Astrocyte (in vitro differentiated cells and primary cell): ENCODE measurements around the gene TACR2. TPM values are rescaled to one million over a fixed set of nuclear protein-coding genes. Genes with fewer than 3 reads are reported as not detected.

ENCODE experiments used
- DNase-seq: peaks from one replicate; pipeline ENCODE4 v3.0.0-alpha.2; 2010; ENCODE audit warnings: low read depth
- FAIRE-seq: peaks from 2 replicates; lab custom pipeline; 2011; peaks lifted over from hg19 to GRCh38; lab: Jason Lieb, UNC
- H2AFZ ChIP-seq: 2 replicates; pipeline ENCODE4 v1.6.0; 2012; ENCODE audit warnings: low read depth, low read length, inconsistent platforms
- H3K27ac ChIP-seq: 2 replicates; pipeline ENCODE4 v1.5.1; 2011; ENCODE audit warnings: low read depth, low read length, inconsistent platforms
- H3K27me3 ChIP-seq: 2 replicates; pipeline ENCODE4 v1.6.0; 2011; ENCODE audit warnings: low read length, inconsistent platforms; ENCODE audit not compliant: insufficient read depth
- H3K36me3 ChIP-seq: 2 replicates; pipeline ENCODE4 v1.5.1; 2011; ENCODE audit warnings: low read length, inconsistent platforms; ENCODE audit not compliant: insufficient read depth
- H3K4me1 ChIP-seq: 2 replicates; pipeline ENCODE4 v1.5.1; 2011; ENCODE audit warnings: low read length, inconsistent platforms; ENCODE audit not compliant: insufficient read depth
- H3K4me2 ChIP-seq: 2 replicates; pipeline ENCODE4 v1.6.0; 2012; ENCODE audit warnings: low read length, inconsistent platforms
- H3K4me3 ChIP-seq: 2 replicates; pipeline ENCODE4 v1.5.1; 2011; ENCODE audit warnings: low read depth, mild to moderate bottlenecking, low read length, inconsistent platforms; ENCODE audit not compliant: insufficient read depth
- H3K79me2 ChIP-seq: 2 replicates; pipeline ENCODE4 v1.6.0; 2012; ENCODE audit warnings: mild to moderate bottlenecking, low read length, inconsistent platforms; ENCODE audit not compliant: insufficient read depth
- H3K9ac ChIP-seq: 2 replicates; pipeline ENCODE4 v1.6.0; 2012; ENCODE audit warnings: mild to moderate bottlenecking, low read length, inconsistent platforms
- H3K9me3 ChIP-seq: 2 replicates; pipeline ENCODE4 v1.5.1; 2012; ENCODE audit warnings: low read depth, mild to moderate bottlenecking, low read length, inconsistent platforms; ENCODE audit not compliant: insufficient read depth
- H4K20me1 ChIP-seq: 2 replicates; pipeline ENCODE4 v1.6.0; 2012; ENCODE audit warnings: low read length, inconsistent platforms; ENCODE audit not compliant: insufficient read depth
- H3K27ac Mint-ChIP-seq: one replicate; pipeline ENCODE4 v1.8.0; 2021; ENCODE audit warnings: mild to moderate bottlenecking, mixed read lengths; ENCODE audit not compliant: unreplicated experiment
- H3K27me3 Mint-ChIP-seq: one replicate; pipeline ENCODE4 v1.8.0; 2021; ENCODE audit warnings: low read depth, mixed read lengths; ENCODE audit not compliant: unreplicated experiment
- H3K36me3 Mint-ChIP-seq: one replicate; pipeline ENCODE4 v1.8.0; 2021; ENCODE audit warnings: low read depth, mixed read lengths; ENCODE audit not compliant: unreplicated experiment
- H3K4me1 Mint-ChIP-seq: one replicate; pipeline ENCODE4 v1.8.0; 2021; ENCODE audit warnings: low read depth, mixed read lengths; ENCODE audit not compliant: unreplicated experiment
- H3K4me3 Mint-ChIP-seq: one replicate; pipeline ENCODE4 v1.8.0; 2021; ENCODE audit warnings: mild to moderate bottlenecking, moderate library complexity, mixed read lengths; ENCODE audit not compliant: unreplicated experiment
- H3K9me3 Mint-ChIP-seq: one replicate; pipeline ENCODE4 v1.8.0; 2021; ENCODE audit warnings: mild to moderate bottlenecking, mixed read lengths; ENCODE audit not compliant: unreplicated experiment
- CTCF ChIP-seq: IDR thresholded peaks from 2 replicates; pipeline ENCODE4 v1.5.1; 2011; ENCODE audit warnings: low read depth, mild to moderate bottlenecking, inconsistent platforms, low read length, moderate library complexity; ENCODE audit not compliant: insufficient read depth
- EZH2 ChIP-seq: IDR thresholded peaks from 2 replicates; pipeline ENCODE4 v1.6.1; 2012; ENCODE audit warnings: mild to moderate bottlenecking, low read length, inconsistent platforms; ENCODE audit not compliant: insufficient read depth
- total RNA-seq: library from RNA; stranded (reverse); gene quantifications from 2 replicates; pipeline ENCODE4 v1.2.1, GENCODE V29; 2021

The TACR2 gene
- total RNA-seq, 1 donor from 2014 or later: not detected

- Mint-ChIP-seq H3K27ac (peak overlapping the region; percentile 78), H3K36me3 (no peaks in the 10 kb centered on the region), H3K4me3 (no peak overlapping the region), H3K9me3 (no peaks in the 10 kb centered on the region), H3K4me1 (peaks cover 26% of the 10 kb centered on the region), H3K27me3 (no peaks in the 10 kb centered on the region)
- no peak overlapping the region for H3K4me2 ChIP-seq
- no peak overlapping the region for H3K4me3 ChIP-seq
- H3K27ac ChIP-seq: no peak overlapping the region
- FAIRE-seq (no peak), DNase-seq (no peak)
- H3K27me3 ChIP-seq: no peaks in the 10 kb centered on the region
- no peaks in the 10 kb centered on the region for H3K79me2 ChIP-seq
- no peaks in the 10 kb centered on the region for H3K36me3 ChIP-seq
- no peaks in the 10 kb centered on the region for H3K4me1 ChIP-seq
- H4K20me1 ChIP-seq: no peaks in the 10 kb centered on the region
- H3K9me3 ChIP-seq: no peaks in the 10 kb centered on the region
- no peak overlapping the region for H3K9ac ChIP-seq
- H2AFZ ChIP-seq: no peak overlapping the region
- TF ChIP-seq CTCF (no peak), EZH2 (no peak)
Observed at GRCh38 chr10:69458430-69459100, 41.8 kb upstream of the TACR2 start.

DNA sequence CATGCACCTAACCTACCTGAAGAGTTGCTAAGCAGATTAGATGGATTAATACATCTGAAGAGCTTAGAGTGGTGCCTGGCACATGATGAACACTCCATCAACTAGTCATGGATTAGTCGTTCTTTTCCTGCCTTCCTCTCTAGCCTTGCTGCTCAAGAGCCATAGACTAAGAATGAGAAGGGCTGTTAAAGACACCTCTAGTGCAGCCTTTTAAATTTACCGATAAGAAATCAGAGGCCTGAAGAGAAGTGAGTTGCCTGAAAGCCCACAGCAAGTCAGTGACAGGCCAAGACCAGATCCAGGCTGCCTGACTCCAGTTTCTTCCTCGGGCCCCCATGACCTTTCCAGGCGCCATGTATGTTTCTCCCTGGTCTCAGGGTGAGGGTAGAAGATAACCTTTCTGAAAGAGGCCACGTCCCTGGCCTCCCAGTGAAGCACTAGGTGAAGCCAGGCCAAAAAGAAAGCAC, 41.1 kb upstream of the TACR2 start:
- Histone ChIP-seq H4K20me1 (no peaks in the 10 kb centered on the region), H3K27me3 (no peaks in the 10 kb centered on the region), H2AFZ (no peak overlapping the region), H3K36me3 (no peaks in the 10 kb centered on the region), H3K9me3 (no peaks in the 10 kb centered on the region), H3K9ac (no peak overlapping the region), H3K4me2 (no peak overlapping the region), H3K4me1 (no peaks in the 10 kb centered on the region), H3K27ac (no peak overlapping the region), H3K79me2 (no peaks in the 10 kb centered on the region), H3K4me3 (no peak overlapping the region)
- no peak for DNase-seq
- H3K36me3 Mint-ChIP-seq: no peaks in the 10 kb centered on the region
- H3K9me3 Mint-ChIP-seq: no peaks in the 10 kb centered on the region
- TF ChIP-seq CTCF (no peak), EZH2 (no peak)
- peaks cover 26% of the 10 kb centered on the region for H3K4me1 Mint-ChIP-seq
- H3K27me3 Mint-ChIP-seq: no peaks in the 10 kb centered on the region
- H3K27ac Mint-ChIP-seq: peak overlapping the region; percentile 77
- FAIRE-seq: no peak
- H3K4me3 Mint-ChIP-seq: no peak overlapping the region
